A673 (cell line): ENCODE measurements around the gene ERMAP.

Source experiments
- CTCF ChIP-seq: fragments of 300-800, 200-600 bp; sonication (generic); conservative IDR thresholded peaks from 2 replicates; pipeline ENCODE4 v1.5.1; 2017; ENCODE audit warnings: low read depth, mild to moderate bottlenecking, antibody characterized with exemption, low read length, moderate library complexity, mixed read lengths
- EZH2 ChIP-seq: fragments of 200-600 bp; sonication (generic); IDR thresholded peaks from 2 replicates; pipeline ENCODE4 v1.6.1; 2017; ENCODE audit warnings: borderline replicate concordance, low read depth, mild to moderate bottlenecking, mixed read lengths, antibody characterized with exemption, low read length; ENCODE audit not compliant: poor library complexity, severe bottlenecking

- TF ChIP-seq CTCF: no peak
- TF ChIP-seq EZH2: no peak
These were observed 17.9 kb downstream of the ERMAP start for GRCh38 chr1:42834803-42835202.
